Measurements from ENCODE around the gene MATCAP1. TPM values are rescaled to one million over a fixed set of nuclear protein-coding genes. Genes with fewer than 3 reads are reported as not detected.

The MATCAP1 gene
- total and polyA plus RNA-seq, 2 of the 13 experiments (the other 11 are each of a cell fraction or from before 2014, with no cell fraction given) = 11.2 to 24.5 TPM

- TF ChIP-seq ARID5B (CRISPR knock-in tag; IDR thresholded peaks at IDR 0.05) = no peak
- peak; percentile 69; the same call in 1 of the 2 replicates for TF ChIP-seq ARID2 (CRISPR knock-in tag; IDR thresholded peaks at IDR 0.05; ENCODE audit: borderline replicate concordance)
- 0 out of 2 replicates have a peak, but pooled peaks have one; percentile 33 for TF ChIP-seq NFAT5 (CRISPR knock-in tag; IDR thresholded peaks at IDR 0.05)
- TF ChIP-seq ZNF143 (CRISPR knock-in tag; IDR thresholded peaks at IDR 0.05) = peak; percentile 17; the same call in 1 of the 2 replicates
- TF ChIP-seq IKZF4 (CRISPR knock-in tag; IDR thresholded peaks at IDR 0.05; ENCODE audit: borderline replicate concordance, low read depth, not compliant biosample characterization) = peak; percentile 93
- TF ChIP-seq MTERF4 (CRISPR knock-in tag; IDR thresholded peaks at IDR 0.05) = peak; percentile 56; the same call in 1 of the 2 replicates
- no peak for TF ChIP-seq ZNF674 (CRISPR knock-in tag; IDR thresholded peaks at IDR 0.05; ENCODE audit: low read depth)
- TF ChIP-seq THAP8 (CRISPR knock-in tag; IDR thresholded peaks at IDR 0.05; ENCODE audit: borderline replicate concordance) = peak; percentile 65; the same call in 1 of the 2 replicates
- 0 out of 2 replicates have a peak, but pooled peaks have one; percentile 15 for TF ChIP-seq ZNF710 (CRISPR knock-in tag; IDR thresholded peaks at IDR 0.05; ENCODE audit: borderline replicate concordance)
- TF ChIP-seq WIZ (CRISPR knock-in tag; IDR thresholded peaks at IDR 0.05) = no peak
- peak; percentile 47 for TF ChIP-seq YY1 (IDR thresholded peaks at IDR 0.05; ENCODE audit: insufficient read depth, insufficient replicate concordance, low read depth, low read length)
- TF ChIP-seq ZNF292 (CRISPR knock-in tag; IDR thresholded peaks at IDR 0.05; ENCODE audit: borderline replicate concordance, low read depth) = no peak
Measured at GRCh38 chr16:67150833-67151396, 32.8 kb downstream of the MATCAP1 start, which contains the start of gene B3GNT9 (continued).

Measured in HepG2 (cell line).